Measurements from ENCODE around the gene PDCD1. TPM values are rescaled to one million over a fixed set of nuclear protein-coding genes. Genes with fewer than 3 reads are reported as not detected.

Gene PDCD1
- total and polyA plus RNA-seq, 2 donors (not counting 1 experiment from before 2014, with no cell fraction given): 0.28 to 1.3 TPM

GRCh38 chr2:241849616-241850543, 8.8 kb downstream of the PDCD1 start:
- Mint-ChIP-seq H3K27ac (no peak overlapping the region), H3K4me3 (no peak overlapping the region), H3K27me3 (no peaks in the 10 kb centered on the region), H3K4me1 (peaks cover 11% of the 10 kb centered on the region), H3K9me3 (ENCODE audit: insufficient read depth) (no peaks in the 10 kb centered on the region)
- Histone ChIP-seq H3K4me3 (ENCODE audit: control extremely low read depth in 1 of 5, extremely low read depth in 1 of 5, insufficient read depth in 1 of 5, low read depth in 2 of 5, low read length in 4 of 5) (no peak overlapping the region), H3K9me3 (ENCODE audit: control extremely low read depth in 1 of 3, control insufficient read depth in 2 of 3, insufficient read depth in 1 of 3, low read length in 2 of 3) (peaks cover 0 to 1% (median 0%) of the 10 kb centered on the region in 3 donors), H3K27ac (ENCODE audit: low read length in 2 of 2) (no peak overlapping the region), H3K36me3 (replicated peaks in 1 of 2; ENCODE audit: control extremely low read depth in 1 of 2, control insufficient read depth in 1 of 2, extremely low read depth in 1 of 2, insufficient read depth in 2 of 2, low read length in 1 of 2) (no peaks in the 10 kb centered on the region), H3K9ac (ENCODE audit: low read length) (no peak overlapping the region), H3K79me2 (ENCODE audit: control insufficient read depth, insufficient read depth, low read length) (no peaks in the 10 kb centered on the region), H3K4me1 (ENCODE audit: control insufficient read depth in 2 of 2, insufficient read depth in 2 of 2, low read length in 2 of 2) (peaks cover 1 to 5% of the 10 kb centered on the region in 2 donors), H3K4me2 (replicated peaks; ENCODE audit: low read depth, low read length, poor library complexity, severe bottlenecking) (no peak overlapping the region), H3K27me3 (replicated peaks in 1 of 4; ENCODE audit: control extremely low read depth in 1 of 4, control insufficient read depth in 3 of 4, insufficient read depth in 4 of 4, low read length in 3 of 4) (peaks cover 0 to 3% (median 0%) of the 10 kb centered on the region in 4 experiments), H2AFZ (ENCODE audit: insufficient read depth, low read depth, low read length, poor library complexity, severe bottlenecking) (no peak overlapping the region), H4K20me1 (ENCODE audit: control insufficient read depth, insufficient read depth, low read length, poor library complexity, severe bottlenecking) (no peaks in the 10 kb centered on the region)
- DNase-seq (no peak), ATAC-seq (ENCODE audit: low read depth) (no peak)
- WGBS (ENCODE audit: insufficient coverage): 89% methylated on average over 10 of the region's 16 CpGs
- ChIA-PET CTCF (no interaction called here), POLR2A (no interaction called here)
- TF ChIP-seq EZH2 (IDR thresholded peaks at IDR 0.05; ENCODE audit: borderline replicate concordance, insufficient read depth, low read depth, low read length, poor library complexity, severe bottlenecking): no peak
- TF ChIP-seq, protein P1, sequence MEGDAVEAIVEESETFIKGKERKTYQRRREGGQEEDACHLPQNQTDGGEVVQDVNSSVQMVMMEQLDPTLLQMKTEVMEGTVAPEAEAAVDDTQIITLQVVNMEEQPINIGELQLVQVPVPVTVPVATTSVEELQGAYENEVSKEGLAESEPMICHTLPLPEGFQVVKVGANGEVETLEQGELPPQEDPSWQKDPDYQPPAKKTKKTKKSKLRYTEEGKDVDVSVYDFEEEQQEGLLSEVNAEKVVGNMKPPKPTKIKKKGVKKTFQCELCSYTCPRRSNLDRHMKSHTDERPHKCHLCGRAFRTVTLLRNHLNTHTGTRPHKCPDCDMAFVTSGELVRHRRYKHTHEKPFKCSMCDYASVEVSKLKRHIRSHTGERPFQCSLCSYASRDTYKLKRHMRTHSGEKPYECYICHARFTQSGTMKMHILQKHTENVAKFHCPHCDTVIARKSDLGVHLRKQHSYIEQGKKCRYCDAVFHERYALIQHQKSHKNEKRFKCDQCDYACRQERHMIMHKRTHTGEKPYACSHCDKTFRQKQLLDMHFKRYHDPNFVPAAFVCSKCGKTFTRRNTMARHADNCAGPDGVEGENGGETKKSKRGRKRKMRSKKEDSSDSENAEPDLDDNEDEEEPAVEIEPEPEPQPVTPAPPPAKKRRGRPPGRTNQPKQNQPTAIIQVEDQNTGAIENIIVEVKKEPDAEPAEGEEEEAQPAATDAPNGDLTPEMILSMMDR (IDR thresholded peaks at IDR 0.05): no peak
- intact Hi-C loops (cut with micrococcal nuclease): no loop called here
